GM23338 (cell line): ENCODE measurements around the gene OPRD1. TPM values are rescaled to one million over a fixed set of nuclear protein-coding genes. Genes with fewer than 3 reads are reported as not detected.

Experiments
- ATAC-seq: fragments of 200-7000 bp; cut with Tn5 transposase; 3 replicates; pipeline ENCODE4 v1.9.1; 2020
- DNase-seq: peaks from one replicate; pipeline ENCODE4 v3.0.0-alpha.2; 2015; ENCODE audit warnings: low spot score
- H2AFZ ChIP-seq: fragments of 200-600 bp; sonication (generic); 2 replicates; pipeline ENCODE4 v1.8.0; 2016; ENCODE audit warnings: antibody characterized with exemption, mild to moderate bottlenecking, moderate library complexity
- H3F3A ChIP-seq: fragments of 200-600 bp; sonication (generic); replicated peaks from 2 replicates; pipeline ENCODE4 v1.8.0; 2017; ENCODE audit warnings: antibody characterized with exemption, mixed run types, low read depth
- H3K27ac ChIP-seq: fragments of 200-600 bp; sonication (generic); 2 replicates; pipeline ENCODE4 v1.6.1; 2016; ENCODE audit warnings: low read depth
- H3K27me3 ChIP-seq: fragments of 200-600 bp; sonication (generic); 2 replicates; pipeline ENCODE4 v1.8.0; 2016; ENCODE audit warnings: mild to moderate bottlenecking, mixed run types, moderate library complexity; ENCODE audit not compliant: insufficient read depth
- H3K36me3 ChIP-seq: fragments of 200-600 bp; sonication (generic); 2 replicates; pipeline ENCODE4 v1.8.0; 2016; ENCODE audit warnings: mild to moderate bottlenecking; ENCODE audit not compliant: insufficient read depth
- H3K4me1 ChIP-seq: fragments of 200-600 bp; sonication (generic); 2 replicates; pipeline ENCODE4 v1.8.0; 2016; ENCODE audit warnings: mild to moderate bottlenecking, moderate library complexity; ENCODE audit not compliant: insufficient read depth
- H3K4me2 ChIP-seq: fragments of 200-600 bp; sonication (generic); 2 replicates; pipeline ENCODE4 v1.7.1; 2017; ENCODE audit warnings: mixed run types
- H3K4me3 ChIP-seq: fragments of 200-600 bp; sonication (generic); 2 replicates; pipeline ENCODE4 v1.6.1; 2016; ENCODE audit warnings: mixed run types
- H3K79me2 ChIP-seq: fragments of 200-600 bp; sonication (generic); replicated peaks from 2 replicates; pipeline ENCODE4 v1.8.0; 2017; ENCODE audit warnings: mild to moderate bottlenecking; ENCODE audit not compliant: insufficient read depth
- H3K9me2 ChIP-seq: fragments of 200-600 bp; sonication (generic); 2 replicates; pipeline ENCODE4 v1.8.0; 2017; ENCODE audit not compliant: insufficient read depth
- H4K20me1 ChIP-seq: fragments of 200-600 bp; sonication (generic); replicated peaks from 2 replicates; pipeline ENCODE4 v1.8.0; 2017; ENCODE audit warnings: mild to moderate bottlenecking; ENCODE audit not compliant: insufficient read depth
- H3K27ac Mint-ChIP-seq: 2 replicates; pipeline ENCODE4 v1.8.0; 2020; ENCODE audit warnings: inconsistent platforms, mild to moderate bottlenecking, moderate library complexity, mixed read lengths
- H3K27me3 Mint-ChIP-seq: 3 replicates; pipeline ENCODE4 v1.8.0; 2022; ENCODE audit warnings: low read depth, mild to moderate bottlenecking, moderate library complexity, mixed read lengths, inconsistent platforms; ENCODE audit not compliant: insufficient read depth, poor library complexity
- H3K36me3 Mint-ChIP-seq: 3 replicates; pipeline ENCODE4 v1.8.0; 2021; ENCODE audit warnings: low read depth, mild to moderate bottlenecking, inconsistent platforms, moderate library complexity, mixed read lengths
- H3K4me1 Mint-ChIP-seq: 3 replicates; pipeline ENCODE4 v1.8.0; 2020; ENCODE audit warnings: mild to moderate bottlenecking, inconsistent platforms, mixed read lengths
- H3K4me3 Mint-ChIP-seq: 3 replicates; pipeline ENCODE4 v1.8.0; 2021; ENCODE audit warnings: moderate library complexity, mild to moderate bottlenecking, inconsistent platforms, mixed read lengths
- H3K9me3 Mint-ChIP-seq: 3 replicates; pipeline ENCODE4 v1.8.0; 2020; ENCODE audit warnings: moderate library complexity, mild to moderate bottlenecking, inconsistent platforms, mixed read lengths
- CREB1 ChIP-seq: fragments of 250-450 bp; sonication (Bioruptor Pico); IDR thresholded peaks from 2 replicates; pipeline ENCODE4 v1.5.0; 2020; ENCODE audit warnings: low read depth, mild to moderate bottlenecking, moderate library complexity
- CTCF ChIP-seq, 2 experiments: fragments of 200-600 bp in 1 of 2; sonication (generic) in 1 of 2; conservative IDR thresholded peaks; 2 replicates each; pipeline versions ENCODE4 v1.5.1 to v1.6.1; 2016 to 2017; ENCODE audit warnings: antibody characterized with exemption in 2 of 2, low read depth in 2 of 2, mild to moderate bottlenecking in 2 of 2, moderate library complexity in 1 of 2
- EZH2phosphoT487 ChIP-seq: fragments of 200-600 bp; sonication (generic); IDR thresholded peaks from one replicate; pipeline ENCODE4 v1.8.1; 2018; ENCODE audit warnings: antibody characterized with exemption; ENCODE audit not compliant: unreplicated experiment
- JUNB ChIP-seq: IDR thresholded peaks from one replicate; pipeline ENCODE4 v1.6.1; 2016; ENCODE audit warnings: antibody characterized with exemption; ENCODE audit not compliant: unreplicated experiment
- REST ChIP-seq: IDR thresholded peaks from one replicate; pipeline ENCODE4 v1.6.1; 2018; ENCODE audit warnings: antibody characterized with exemption; ENCODE audit not compliant: unreplicated experiment
- STAT1 ChIP-seq: IDR thresholded peaks from one replicate; pipeline ENCODE4 v1.6.1; 2016; ENCODE audit warnings: antibody characterized with exemption; ENCODE audit not compliant: unreplicated experiment
- ZNF114 ChIP-seq: fragments of 250-450 bp; sonication (Bioruptor Pico); IDR thresholded peaks from 2 replicates; pipeline ENCODE4 v1.5.0; 2020; ENCODE audit warnings: mild to moderate bottlenecking, moderate library complexity
- ZNF331 ChIP-seq: fragments of 250-450 bp; sonication (Bioruptor Pico); IDR thresholded peaks from 2 replicates; pipeline ENCODE4 v1.5.0; 2020; ENCODE audit warnings: low read depth, mild to moderate bottlenecking, moderate library complexity
- ZNF462 ChIP-seq: fragments of 250-450 bp; sonication (Bioruptor Pico); IDR thresholded peaks from 2 replicates; pipeline ENCODE4 v1.5.0; 2020; ENCODE audit warnings: mild to moderate bottlenecking, moderate library complexity
- polyA plus RNA-seq: library from polyadenylated mRNA; unstranded; fragments of >200 nt; fragmentation: Nextera tagmentation; extraction: Ambion mirVana; gene quantifications from 2 replicates; pipeline ENCODE4 v1.2.1, GENCODE V29; 2016
- total RNA-seq: library from RNA; depleted of rRNA; stranded (reverse); fragments of >200 nt; shearing (Covaris generic); gene quantifications from 2 replicates; pipeline ENCODE4 v1.2.3, GENCODE V29; 2014

The OPRD1 gene
- total and polyA plus RNA-seq, 2 experiments from 2014 or later: 0.55 to 2.3 TPM

- TF ChIP-seq CTCF (conservative IDR thresholded peaks at IDR 0.05; ENCODE audit: low read depth in 2 of 2) (no peak), ZNF462 (CRISPR knock-in tag) (no peak)
These were observed 22.2 kb upstream of the OPRD1 start (continued) for GRCh38 chr1:28789816-28790215.

GRCh38 chr1:28790377-28791035 is 21.5 kb upstream of the OPRD1 start:
- no peaks in the 10 kb centered on the region for H3K36me3 Mint-ChIP-seq
- Histone ChIP-seq H3K27ac (no peak overlapping the region), H3K36me3 (no peaks in the 10 kb centered on the region), H4K20me1 (no peaks in the 10 kb centered on the region), H3K27me3 (no peaks in the 10 kb centered on the region), H3F3A (no peaks in the 10 kb centered on the region; the same call in 1 of the 2 replicates), H3K9me2 (no peaks in the 10 kb centered on the region), H2AFZ (peak overlapping the region; percentile 38; the same call in 1 of the 2 replicates), H3K79me2 (no peaks in the 10 kb centered on the region), H3K4me2 (no peak overlapping the region), H3K4me1 (peaks cover 3% of the 10 kb centered on the region; the same call in 1 of the 2 replicates), H3K4me3 (no peak overlapping the region)
- H3K4me3 Mint-ChIP-seq: no peak overlapping the region
- peaks cover 10% of the 10 kb centered on the region for H3K27me3 Mint-ChIP-seq
- H3K9me3 Mint-ChIP-seq: no peaks in the 10 kb centered on the region; the same call in 2 of the 3 replicates
- DNase-seq (no peak), ATAC-seq (no peak)
- no peak overlapping the region for H3K27ac Mint-ChIP-seq
- peaks cover 9% of the 10 kb centered on the region for H3K4me1 Mint-ChIP-seq
- TF ChIP-seq REST: no peak
- no peak for TF ChIP-seq CREB1 (CRISPR knock-in tag)
- TF ChIP-seq EZH2phosphoT487: no peak
- no peak for TF ChIP-seq ZNF114
- TF ChIP-seq CTCF (conservative IDR thresholded peaks at IDR 0.05; ENCODE audit: low read depth in 2 of 2): no peak
- TF ChIP-seq STAT1: no peak
- TF ChIP-seq JUNB: no peak
- TF ChIP-seq ZNF331 (CRISPR knock-in tag): no peak
